CD4-positive, alpha-beta T cell treated with Interferon alpha-2 for 1 hour (primary cell): Measurements from ENCODE around the gene ACSL6.

Experiments used
- DNase-seq, 2 donors: peaks; one replicate each; pipeline ENCODE4 v3.0.0-alpha.2; 2020 to 2022

ACSL6 gene

GRCh38 chr5:131926168-131926567 is 85.3 kb downstream of the ACSL6 start:
- no peak for DNase-seq

GRCh38 chr5:131916481-131916880 is 95.0 kb downstream of the ACSL6 start:
- no peak for DNase-seq

GRCh38 chr5:131914472-131914871 is 97.0 kb downstream of the ACSL6 start:
- no peak for DNase-seq

- no peak for DNase-seq
Observed at GRCh38 chr5:131913603-131914002, 97.9 kb downstream of the ACSL6 start.

GRCh38 chr5:131906668-131907067 is 104.8 kb downstream of the ACSL6 start:
- no peak for DNase-seq

GRCh38 chr5:131902266-131902665 is 109.2 kb downstream of the ACSL6 start:
- DNase-seq: peak in 1 of 2 donors; percentile 55
